ENCODE results near the gene RPS6KB2.

RPS6KB2 gene

DNA sequence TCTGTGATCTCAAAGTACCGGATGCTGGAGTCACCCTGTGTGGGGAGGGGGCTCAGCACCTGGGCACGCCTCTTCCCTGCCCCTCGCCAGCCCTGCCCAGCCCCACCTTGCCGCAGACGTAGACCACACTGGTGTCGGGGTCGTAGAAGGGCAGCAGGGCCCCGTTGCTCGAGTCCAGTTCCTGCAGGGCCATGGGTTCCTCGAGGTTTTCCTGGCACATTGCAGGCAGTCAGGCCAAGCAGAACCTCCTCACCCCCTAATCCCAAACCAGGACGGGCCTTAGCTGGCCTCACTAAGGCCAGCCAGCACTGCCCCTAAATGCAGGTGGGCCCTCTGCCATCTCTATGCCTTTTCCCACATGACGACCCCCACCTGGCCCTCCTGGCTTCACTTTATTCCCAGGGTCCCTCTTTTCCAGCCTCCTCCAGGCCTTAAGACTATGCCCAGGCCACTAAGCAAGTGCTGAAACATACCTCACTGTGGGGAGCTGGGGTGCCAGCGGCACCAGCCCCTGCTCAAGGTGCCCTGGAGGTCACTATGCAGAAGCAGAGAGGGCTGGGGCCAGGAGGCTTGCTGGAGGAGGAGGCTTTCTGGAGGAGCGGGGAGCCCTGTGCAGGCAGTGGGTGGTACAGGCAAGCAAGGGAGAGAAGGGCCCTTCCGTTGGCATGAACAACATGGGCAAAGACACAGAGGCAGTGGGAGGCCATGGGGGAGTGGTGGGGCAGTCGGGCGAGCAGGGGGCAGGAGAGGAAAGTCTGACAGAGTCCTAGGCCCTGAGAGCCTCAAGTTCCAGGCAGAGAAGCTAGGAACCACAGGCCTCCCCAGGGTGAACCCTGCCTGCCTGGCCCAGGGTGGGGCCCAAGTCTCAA, 12.2 kb downstream of the RPS6KB2 start:
- DNase-seq (ENCODE audit: insufficient read length, low spot score) (no peak), FAIRE-seq (no peak)

DNA sequence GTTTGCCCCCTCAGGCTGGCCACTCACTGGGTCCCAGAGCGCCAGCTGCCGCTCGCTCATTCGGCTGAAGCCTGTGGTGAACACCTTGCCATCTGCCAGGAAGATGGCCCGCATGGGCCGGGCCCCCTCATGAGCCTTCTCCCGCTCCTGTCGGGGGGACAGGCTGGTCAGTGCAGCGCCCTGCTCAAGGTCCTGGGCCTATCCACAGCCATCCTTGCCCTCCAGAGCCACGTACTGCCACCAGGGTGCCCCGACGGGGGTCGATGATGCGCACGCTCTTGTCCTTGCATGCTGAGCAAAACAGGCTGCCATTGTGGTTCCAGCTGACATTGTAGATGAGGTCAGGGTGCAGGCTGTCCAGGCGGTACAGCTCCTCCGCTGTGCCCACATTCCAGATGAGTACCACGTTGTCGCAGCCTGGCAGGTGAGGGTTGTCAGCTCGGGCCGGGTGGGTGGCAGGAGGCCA, 12.8 kb downstream of the RPS6KB2 start:
- DNase-seq (ENCODE audit: insufficient read length, low spot score) (no peak), FAIRE-seq (no peak)

DNA sequence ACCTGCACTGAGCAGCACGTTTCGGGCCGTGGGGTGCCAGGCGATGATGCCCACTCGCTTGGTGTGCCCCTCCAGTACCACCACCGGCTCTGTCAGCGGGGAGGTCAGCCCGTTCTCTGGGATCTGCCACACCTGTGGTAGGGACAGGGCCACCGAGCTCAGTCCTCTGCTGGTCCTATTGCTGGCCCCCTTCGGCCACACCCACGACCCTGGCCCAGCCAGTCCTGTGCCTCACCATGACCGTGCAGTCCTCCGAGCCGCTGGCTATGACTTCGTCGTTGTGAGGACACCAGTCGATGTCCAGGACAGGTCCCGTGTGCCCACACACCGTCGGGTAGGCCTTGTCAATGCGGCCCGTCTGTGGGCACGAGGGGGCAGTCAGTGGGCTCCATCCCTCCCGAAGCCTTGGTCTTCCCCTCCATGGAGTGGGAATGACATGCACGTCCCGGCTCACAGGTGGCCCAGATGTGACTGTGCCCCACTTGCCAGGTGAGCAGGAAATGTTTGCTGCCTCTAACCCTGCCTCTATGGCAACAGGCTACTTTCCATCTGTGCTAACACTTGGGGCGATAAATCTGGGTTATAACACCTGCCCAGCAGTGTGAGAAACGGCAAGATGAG, 13.5 kb downstream of the RPS6KB2 start:
- DNase-seq (ENCODE audit: insufficient read length, low spot score), result no peak
- FAIRE-seq, result no peak

DNA sequence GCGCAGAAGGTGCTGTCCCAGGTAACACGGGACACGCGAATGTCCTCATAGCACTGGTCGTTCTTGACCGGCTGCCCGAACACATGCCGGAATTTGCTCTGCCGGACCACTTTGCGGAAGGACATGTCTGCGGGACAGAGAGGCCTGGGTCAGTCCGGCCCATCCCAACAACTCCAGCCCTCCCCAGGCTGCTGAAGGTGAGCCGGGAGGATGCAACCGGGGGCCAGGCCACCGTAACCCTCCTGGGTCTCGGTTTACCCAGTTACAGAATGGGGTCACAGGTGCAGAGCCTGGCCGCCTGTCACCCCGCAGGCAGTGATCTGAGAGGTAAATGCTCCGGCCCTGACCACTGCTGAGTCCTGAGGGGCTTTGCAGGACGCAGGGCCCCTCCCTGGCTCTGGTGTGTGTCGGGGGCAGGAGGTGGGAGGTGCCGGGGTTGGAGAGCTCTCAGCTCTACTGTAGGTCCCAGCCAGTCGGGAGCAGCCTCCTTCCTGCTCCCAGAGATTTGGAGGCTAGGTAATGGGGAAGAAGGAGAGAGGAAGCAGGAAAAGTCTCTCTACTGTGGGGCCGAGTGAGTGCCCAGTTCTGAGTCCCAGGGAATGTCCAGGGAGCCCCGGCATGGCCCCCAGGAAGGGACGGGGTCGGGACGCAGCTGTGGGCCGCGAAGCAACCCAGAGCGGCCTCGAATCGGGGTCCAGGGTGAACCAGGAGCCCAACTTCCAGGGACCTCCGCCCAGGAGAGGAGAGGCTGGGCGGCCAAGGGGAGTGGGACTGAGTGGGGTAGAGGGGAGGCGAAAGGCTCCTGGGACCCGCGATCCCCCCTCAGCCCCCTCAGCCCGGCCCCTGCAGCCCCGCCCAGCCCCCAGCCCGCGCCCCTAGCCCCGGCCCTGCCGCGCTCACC, 14.5 kb downstream of the RPS6KB2 start:
- FAIRE-seq, result no peak

DNA sequence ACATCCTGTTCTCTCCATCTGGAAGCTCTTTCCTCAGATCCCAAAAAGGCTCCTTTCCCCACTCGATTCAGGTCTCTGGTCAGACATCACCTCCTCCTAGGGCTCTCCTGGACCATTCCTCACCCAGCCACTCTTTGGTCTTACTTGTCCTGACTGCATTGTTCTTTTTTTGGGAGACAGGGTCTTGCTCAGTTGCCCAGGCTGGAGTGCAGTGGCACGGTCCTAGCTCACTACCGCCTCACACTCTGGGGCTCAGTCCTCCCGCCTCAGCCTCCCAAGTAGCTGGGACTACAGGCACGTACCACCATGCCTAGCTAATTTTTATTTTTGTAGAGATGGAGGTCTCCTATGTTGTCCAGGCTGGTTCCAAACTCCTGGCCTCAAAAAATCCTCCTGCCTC, 17.2 kb downstream of the RPS6KB2 start:
- DNase-seq (ENCODE audit: insufficient read length, low spot score) (no peak), FAIRE-seq (no peak)

More for the DNA sequence above, 14.5 kb downstream of the RPS6KB2 start:
- DNase-seq (ENCODE audit: insufficient read length, low spot score), result no peak

DNA sequence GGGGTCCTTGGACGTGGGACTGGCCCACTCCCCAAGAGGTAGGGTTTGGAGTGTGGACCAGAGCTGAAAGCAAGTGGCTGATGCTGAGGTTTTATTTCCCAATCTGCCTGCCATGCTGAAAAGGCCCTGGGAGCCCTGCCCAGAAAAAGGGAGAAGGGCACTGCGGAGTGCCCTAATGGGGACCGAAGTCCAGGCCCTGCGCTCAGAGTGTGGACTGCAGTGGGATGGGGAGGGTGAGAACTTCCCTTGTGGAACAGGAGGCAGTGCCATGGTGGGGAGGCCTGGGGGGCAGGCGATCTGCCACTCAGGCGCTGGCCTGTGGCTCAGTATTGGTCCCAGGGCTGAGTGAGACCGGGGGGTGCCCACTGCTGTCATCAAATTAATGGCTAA, 19.9 kb downstream of the RPS6KB2 start:
- no peak for FAIRE-seq

DNA sequence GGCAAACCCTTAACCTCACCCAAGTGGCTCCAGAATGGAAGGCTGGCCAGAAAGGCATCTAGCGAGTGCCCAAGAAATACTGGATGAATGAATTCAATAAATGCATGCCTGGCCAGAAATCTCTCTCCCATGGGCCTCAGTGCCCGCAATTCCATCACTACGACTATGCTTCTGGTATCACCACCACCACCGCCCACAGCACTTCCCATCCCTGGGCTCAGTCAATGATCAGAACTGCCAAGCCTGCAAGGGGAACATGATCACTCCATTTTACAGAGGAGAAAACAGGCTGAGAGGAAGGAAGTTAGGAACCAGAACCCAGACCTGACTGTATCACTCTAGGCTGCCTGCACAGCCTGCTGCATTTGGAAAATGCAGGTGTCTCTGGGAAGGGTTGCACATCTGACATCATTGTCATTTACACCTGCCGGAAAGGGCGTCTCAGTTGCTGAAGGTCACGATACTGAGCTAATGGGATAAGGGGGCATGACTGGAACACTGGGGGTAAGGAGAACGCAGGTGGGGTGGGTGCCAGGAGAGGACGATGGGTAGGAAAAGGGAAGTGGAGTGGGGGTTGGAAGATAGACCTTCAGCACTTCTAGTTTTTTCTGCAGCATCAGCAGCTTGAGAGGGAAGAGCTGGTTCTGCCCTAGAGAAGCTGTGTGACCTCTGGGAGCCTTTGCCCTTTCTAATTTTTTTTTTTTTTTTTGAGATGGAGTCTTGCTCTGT, 21.0 kb downstream of the RPS6KB2 start:
- DNase-seq (ENCODE audit: insufficient read length, low spot score), result no peak
- FAIRE-seq, result no peak

More for the DNA sequence above, 19.9 kb downstream of the RPS6KB2 start:
- DNase-seq (ENCODE audit: insufficient read length, low spot score), result no peak

DNA sequence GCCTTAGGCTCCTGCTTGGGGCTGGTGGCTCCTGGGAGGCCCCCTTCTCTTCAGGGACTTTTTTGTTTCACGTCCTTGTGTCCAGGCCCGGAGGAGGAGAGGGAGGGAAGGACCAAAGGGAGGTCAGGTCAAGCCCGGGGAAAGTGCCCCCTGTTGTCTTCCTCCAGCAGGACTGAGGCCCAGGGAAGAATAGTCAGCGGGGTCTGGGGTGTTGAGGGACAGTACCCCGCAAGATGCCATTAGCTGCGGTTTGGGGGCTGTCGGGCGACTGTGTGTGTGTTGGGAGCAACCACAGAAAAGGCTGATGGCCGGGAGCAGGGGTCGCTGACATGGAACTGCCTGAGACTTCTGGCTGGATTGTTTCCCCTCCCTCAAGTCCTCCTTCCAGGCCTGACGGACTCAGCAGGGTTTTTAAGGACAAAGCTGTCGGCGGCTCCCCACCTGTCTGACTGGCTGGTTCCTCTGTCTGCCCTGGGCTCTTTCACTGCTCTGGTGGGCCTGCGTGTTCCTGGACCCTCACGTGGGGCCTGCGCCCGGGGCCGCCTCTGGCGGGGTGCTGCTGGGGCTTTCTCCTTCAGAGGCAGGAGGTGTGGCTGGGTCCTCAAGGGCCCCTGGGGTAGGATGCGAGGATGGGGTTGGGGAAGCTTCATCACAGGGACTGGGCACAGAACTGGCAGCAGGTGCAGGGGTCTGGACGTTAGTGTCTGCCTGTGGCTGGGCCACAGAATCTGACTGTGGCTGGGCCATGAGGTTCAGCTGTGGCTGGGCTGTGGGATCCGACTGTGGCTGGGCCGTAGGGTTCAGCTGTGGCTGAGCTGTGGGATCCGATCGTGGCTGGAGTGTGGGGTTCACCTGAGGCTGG, 22.7 kb downstream of the RPS6KB2 start:
- DNase-seq (ENCODE audit: insufficient read length, low spot score) (no peak), FAIRE-seq (no peak)

DNA sequence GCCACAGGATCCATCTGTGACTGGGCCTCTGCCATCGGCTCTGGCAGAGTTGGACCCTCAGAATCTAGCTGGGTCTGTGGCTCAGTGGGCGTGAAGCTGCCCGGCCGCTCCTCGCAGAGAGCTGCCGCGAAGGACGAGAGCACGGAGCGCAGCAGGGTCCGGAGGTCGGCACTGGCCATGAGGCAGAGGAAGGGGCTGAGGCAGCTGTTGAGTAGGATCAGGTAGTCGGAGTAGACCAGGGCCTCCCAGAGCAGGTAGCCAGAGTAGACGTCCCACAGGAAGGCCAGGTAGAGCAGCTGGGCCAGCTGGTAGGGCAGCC, 23.3 kb downstream of the RPS6KB2 start:
- no peak for FAIRE-seq
- no peak for DNase-seq (ENCODE audit: insufficient read length, low spot score)

DNA sequence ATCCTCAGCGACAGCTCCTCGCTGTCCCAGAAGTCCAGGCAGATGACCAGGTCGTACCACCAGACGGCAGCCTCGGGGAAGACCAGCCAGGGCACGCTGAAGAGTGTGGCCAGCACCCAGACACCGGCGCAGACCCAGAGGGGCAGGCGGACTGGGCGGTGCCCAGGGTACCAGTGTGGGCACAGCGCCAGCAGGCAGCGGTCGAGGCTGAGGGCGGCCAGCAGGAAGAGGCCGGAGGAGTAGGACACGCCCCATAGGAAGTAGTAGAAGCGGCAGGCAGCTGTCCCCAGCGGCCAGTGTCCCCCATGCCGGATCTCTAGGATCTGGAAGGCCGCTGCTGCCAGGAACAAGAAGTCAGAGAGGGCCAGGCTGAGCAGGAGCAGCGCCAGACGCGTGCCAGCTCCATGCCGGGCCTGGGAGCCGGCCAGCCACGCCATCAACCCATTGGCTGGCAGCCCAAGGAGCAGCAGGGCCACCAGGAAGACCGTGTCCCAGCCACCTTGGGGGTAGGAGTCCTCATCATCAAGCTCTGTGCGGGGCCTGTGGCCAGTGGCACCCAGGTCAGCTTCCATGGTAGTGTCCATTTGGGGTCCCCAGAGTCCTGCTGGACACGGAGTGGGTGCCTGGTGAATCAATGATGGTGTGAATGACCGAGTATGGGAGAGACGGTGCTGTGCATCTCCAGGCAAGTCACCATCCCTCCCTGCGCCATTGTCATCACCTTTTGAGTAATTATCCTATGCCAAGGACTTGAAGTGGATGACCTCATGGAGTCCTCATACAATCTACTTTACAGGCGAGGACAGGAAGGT, 24.1 kb downstream of the RPS6KB2 start, which contains the start of gene GPR152:
GPR152 (minus strand) TSS at position 589 of the 812 bp plus-strand sequence; CDS start at position 584, 5 bp downstream.
- DNase-seq (ENCODE audit: insufficient read length, low spot score) (no peak), FAIRE-seq (no peak)

DNA sequence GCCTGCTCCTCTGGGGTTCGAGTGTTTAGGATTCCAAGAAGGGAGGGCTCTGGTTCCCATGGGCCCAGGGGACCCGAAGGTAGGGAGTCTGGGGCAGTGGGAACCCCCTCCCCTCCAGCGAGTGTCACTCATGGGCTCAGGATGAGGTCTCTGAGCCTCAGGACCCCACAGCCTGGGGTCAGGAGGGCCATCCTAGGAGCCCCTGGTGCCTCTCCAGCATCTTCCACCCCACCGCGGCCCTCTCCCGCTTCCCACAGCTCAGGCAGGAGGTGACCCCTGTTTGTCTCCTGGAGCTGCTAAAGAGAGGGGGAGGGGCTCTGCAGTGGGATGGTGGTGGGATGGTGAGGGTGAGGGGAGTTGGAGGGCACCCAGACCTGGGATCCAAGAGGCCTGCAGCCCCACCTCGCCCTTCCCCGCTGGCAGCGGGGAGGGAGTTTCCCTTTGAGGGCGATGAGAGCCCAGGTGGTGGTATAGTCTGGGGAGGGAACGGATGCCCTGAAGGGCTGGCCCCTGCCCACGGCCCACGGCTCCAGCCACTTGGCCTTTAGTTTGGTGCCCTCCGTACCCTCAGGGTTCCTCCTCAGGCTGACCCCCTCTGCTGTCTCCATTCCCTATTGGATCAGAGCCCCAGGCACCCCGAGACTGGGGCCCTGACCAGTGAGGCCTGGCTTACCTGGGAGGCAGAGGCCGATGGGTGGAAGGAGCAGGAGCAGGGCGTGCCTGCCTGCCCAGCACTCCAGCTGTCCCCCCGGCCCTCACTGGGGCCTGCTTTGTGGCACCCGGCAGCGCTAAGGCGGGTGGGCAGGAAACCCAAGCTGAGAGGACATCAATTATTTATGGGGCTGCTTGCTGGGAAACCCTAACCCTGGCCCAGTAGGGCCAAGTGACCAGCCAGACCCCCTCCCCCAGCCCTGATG, 25.8 kb downstream of the RPS6KB2 start:
- FAIRE-seq, result no peak

DNA sequence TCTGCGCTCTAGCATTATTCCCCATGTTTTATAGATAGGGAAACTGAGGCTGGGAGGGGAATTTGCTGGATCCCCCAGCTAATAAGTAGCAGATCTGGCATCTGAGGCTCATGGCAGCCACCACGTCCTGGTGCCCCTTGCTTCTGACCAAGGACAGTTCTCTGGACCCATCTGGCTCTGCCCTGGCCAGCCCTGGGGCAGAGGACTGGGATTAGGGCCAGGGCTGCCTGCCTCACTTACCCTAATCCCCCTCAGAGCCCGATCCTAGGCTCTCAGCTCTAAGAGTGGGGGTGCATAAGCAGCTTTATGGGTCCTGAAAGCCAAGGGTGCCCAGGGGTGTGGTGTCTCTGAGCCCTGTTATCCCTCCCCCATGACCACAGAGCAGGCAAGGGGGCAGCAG, 26.8 kb downstream of the RPS6KB2 start, which contains the start of gene CABP4:
CABP4 (plus strand) TSS at position 301 of the 400 bp plus-strand sequence; CDS start at position 371, 70 bp downstream.
- no peak for FAIRE-seq
- DNase-seq (ENCODE audit: insufficient read length, low spot score), result no peak

More for the DNA sequence above, 25.8 kb downstream of the RPS6KB2 start:
- DNase-seq (ENCODE audit: insufficient read length, low spot score), result no peak

DNA sequence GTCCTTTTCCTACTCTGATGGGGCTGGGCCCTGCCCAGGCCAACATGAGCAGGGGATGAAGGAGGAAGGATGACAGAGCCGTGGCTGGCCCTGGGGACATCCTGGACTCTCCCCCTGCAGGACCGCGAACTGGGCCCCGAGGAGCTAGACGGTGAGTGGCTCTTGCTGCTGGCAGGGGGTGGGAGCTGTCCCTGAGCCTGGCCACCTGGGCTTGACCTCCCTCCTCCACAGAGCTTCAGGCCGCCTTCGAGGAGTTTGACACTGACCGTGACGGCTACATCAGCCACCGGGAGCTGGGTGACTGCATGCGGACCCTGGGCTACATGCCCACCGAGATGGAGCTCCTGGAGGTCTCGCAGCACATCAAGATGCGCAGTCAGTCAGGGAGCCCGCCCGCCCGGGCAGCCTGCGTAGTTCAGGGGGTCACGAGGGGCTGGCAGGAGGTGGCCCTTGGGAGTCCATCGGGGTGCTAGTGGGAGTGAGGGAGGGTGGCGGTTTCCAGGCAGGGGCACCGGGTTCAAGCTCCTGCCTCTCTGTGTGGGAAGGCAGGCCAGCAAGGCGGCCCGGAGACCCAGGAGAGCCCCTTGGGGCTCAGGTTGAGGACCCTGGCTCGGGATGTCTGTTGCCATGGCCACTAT, 27.9 kb downstream of the RPS6KB2 start:
- FAIRE-seq, result no peak
- no peak for DNase-seq (ENCODE audit: insufficient read length, low spot score)

DNA sequence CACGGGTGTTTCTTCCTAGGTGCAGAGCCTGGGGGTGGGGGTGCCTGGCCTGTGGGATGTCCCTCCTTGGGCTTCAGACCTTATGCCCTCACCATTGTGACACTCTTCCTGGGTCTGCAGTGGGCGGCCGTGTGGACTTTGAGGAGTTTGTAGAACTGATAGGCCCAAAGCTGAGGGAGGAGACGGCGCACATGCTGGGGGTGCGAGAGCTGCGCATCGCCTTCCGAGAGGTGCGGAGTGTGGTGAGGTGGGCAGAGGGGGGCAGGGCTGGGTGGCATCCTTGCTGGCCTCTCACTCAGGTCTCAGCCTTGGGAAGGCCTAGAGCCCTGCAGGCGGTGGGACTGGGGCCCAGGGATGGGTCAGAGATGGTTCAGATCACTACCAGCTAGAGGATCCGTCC, 29.2 kb downstream of the RPS6KB2 start:
- FAIRE-seq, result no peak
- no peak for DNase-seq (ENCODE audit: insufficient read length, low spot score)

DNA sequence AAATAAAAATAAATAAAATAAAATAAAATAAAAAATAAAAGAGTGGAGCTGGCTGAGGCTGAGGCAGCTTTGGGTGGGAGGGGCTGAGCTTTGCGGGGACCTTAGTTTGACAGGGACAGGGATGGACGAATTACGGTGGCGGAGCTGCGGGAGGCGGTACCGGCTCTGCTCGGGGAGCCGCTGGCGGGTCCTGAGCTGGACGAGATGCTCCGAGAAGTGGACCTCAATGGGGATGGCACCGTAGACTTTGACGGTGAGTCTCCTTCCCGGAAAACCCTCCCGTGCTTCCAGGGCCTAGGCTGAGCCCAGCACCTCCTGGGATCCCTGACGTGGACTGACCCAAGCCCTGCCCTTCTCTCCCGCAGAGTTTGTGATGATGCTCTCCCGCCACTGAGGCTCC, 30.0 kb downstream of the RPS6KB2 start:
- FAIRE-seq (no peak), DNase-seq (ENCODE audit: insufficient read length, low spot score) (no peak)

DNA sequence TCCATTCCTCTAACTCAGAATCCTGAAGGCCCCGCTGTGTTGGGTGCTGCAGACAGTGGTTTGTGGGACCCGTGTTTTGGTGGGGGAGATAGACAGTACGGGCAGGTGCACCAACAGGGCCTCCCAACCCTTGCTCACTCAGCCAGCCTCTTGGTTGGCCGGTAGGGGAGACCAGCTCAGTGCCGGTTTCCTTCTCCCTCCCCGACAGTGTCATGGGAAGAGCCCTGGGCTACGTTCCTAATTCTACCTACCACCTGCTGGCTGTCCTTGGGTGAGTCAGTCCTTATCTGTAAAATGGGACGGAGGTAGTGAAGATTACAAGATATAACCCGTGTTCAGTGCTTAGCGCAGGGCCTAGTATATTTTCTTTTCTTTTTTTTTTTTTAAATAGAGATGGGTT, 34.9 kb downstream of the RPS6KB2 start:
- FAIRE-seq, result no peak
- DNase-seq (ENCODE audit: insufficient read length, low spot score), result no peak

All from GM19239 (cell line).